Medulla oblongata (tissue), 1 donor: Measurements from ENCODE around the gene SLC36A3.
"Not testable (repeated sequence)": the region's sequence is repeated elsewhere in the genome, so short reads cannot be mapped to it uniquely, and the experiment has no call there.

Experiments used
- DNase-seq: peaks from one replicate; pipeline ENCODE4 v3.0.0-alpha.2; 2015; ENCODE audit errors: extremely low spot score

The SLC36A3 gene

DNA sequence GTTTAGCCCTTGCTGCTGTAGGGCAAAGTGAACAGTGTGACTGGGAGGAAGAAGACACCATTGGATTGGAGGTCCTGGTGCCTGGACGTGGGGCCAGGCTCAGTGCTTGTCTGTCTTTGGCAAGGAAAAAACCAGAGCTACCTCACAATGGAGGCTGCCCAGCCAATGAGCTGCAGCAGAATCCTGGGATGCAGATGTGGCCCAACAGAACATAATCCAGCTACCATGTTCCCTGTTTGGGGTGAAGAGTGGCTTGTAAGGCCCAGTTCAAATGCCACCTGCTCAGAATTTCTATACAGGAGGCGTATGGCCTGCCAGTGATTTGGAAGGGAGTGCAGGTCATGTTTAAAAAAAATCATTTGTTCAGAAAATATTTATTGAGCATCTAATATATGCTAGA, at the start of gene SLC36A3:
SLC36A3 (minus strand) TSS at position 101 of the 400 bp plus-strand sequence. CDS start 412 bp downstream, outside the sequence.
- no peak for DNase-seq

DNA sequence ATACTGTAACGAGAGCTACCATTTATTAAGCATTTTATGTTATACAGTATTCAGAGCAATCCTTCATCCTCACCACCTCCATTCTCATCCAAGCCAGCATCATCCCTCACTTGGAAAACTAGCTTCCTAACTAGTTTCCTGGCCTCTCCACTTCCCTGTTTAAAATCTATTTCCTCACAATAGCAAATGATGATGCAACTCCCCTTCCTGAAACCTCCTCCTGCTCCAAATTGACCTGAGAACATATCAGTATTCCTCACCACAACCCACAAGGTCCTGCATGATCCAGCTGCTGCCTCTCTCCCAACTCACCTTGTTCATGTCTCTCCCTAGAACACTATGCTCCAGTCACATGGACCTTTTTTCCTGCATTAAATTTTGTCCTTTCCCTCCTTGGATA, 48.1 kb upstream of the SLC36A3 start:
- no peak for DNase-seq

DNA sequence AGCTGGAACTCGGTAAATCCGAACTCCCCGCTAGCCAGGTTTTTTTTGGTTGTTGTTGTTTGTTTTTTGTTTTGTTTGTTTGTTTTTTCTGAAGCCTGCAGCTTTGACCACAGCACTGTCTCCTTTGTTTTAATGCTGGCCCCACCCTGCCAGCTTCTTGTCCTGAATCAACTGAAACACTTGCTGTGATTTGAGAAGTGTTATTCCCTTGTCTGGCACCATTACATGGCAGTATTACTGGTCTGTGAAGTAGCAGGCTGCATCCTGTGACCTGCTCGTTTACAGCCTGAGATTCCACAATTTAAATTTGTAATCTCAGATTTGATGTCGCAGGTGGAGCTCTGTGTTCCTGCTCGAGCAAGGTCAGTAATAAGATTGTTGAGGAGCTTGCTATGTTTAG, 45.2 kb upstream of the SLC36A3 start:
- DNase-seq = no peak

DNA sequence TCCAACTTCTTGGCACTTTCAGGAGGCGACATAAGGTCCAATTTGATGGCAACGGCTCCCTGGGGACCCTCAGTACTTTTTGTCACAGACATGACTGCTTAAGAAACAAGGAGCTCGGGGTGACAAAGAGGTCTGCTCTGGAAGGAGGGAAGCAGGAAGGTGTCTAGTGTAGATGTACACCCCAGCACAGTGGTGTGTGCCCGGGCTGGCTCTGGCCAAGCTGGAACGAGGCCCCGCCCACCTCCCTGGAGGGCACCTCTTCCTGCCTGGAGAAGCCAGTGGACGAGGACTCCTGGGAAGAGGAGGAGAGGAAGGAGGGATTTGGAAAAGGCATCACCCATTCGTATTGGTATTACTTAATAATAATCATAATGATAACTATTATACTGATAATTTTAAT, 43.8 kb upstream of the SLC36A3 start, which contains the start of gene SLC36A2:
SLC36A2 (minus strand) TSS at position 191 of the 400 bp plus-strand sequence; CDS start at position 92, 99 bp downstream.
- no peak for DNase-seq

DNA sequence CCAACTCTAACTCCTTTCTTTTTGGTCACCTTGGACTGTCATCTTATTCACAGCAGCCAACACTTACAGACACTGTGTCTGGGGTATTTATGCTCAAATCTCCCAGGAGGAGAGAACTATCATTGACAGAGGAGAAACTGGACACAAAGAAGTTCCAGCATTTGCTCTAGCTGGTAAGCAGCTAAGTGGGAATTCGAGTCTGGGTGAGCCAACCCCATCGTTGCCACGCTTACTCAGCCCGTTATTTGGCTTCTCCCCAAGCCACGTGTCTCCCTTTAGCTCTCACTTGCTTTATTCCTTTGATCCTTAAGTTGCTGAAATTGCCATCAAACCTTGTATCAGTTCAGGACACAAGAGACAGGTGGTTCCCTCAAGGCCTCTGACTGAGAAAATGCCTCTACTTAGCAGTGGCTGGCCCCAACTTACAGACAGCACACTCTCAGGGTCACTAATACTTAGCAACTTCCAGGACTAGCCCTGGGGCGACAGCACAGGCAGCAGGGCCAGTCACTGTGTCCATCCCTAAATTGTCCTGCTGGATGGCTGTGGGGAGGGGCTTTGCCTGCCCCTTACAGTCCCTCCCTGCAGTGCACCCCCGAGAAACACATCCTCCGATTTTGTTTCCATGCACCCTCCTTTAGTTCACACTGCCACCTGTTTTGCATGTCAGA, 42.4 kb upstream of the SLC36A3 start:
- DNase-seq = no peak

DNA sequence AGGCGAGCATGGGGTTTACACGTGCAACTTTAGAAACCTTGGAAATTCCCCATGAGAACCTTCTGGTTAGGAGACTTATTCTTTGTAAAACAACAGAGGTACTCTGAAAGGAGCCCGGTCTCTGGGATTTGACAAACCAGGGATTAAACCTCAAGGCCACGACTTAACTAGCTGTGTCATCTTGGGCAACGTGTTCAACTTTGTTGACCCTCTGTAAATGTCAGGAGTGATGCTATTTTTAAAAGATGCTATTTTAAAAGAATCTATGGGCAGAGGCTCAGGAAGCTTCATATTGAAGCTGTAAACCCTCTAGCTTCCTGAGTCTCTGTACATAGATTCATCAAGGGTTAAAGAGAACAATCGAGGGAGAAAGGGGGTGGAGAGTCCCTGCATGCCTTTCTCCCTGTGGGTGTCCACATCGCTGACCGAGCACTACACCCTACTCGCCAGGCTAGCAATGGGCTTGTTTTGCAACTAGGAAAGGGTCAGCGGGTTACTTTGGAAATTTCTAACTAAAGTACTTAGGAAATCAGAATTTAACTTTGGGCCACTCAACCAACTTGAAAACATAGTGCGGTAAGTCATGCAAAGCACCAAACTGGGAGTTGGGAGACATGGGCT, 41.7 kb upstream of the SLC36A3 start:
- no peak for DNase-seq

DNA sequence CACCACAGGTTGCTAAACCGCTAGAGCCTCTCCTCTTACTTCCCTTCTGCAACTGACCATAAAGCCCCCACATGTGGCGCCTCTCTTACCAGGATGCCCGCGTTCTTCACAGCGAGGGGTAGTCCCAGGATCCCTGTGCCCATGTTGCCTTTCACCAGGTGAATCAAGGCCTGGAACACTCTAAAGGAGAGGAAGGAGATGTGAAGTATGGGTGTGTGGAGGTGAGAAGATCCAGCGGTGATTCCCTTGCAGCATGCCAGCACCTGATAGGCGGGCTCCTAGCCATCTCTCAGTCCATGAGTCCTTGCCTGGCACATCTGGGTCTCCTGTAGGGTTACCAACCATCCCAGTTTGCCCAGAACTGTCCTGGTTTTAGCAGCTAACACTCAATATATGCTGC, 40.5 kb upstream of the SLC36A3 start:
- no peak for DNase-seq

DNA sequence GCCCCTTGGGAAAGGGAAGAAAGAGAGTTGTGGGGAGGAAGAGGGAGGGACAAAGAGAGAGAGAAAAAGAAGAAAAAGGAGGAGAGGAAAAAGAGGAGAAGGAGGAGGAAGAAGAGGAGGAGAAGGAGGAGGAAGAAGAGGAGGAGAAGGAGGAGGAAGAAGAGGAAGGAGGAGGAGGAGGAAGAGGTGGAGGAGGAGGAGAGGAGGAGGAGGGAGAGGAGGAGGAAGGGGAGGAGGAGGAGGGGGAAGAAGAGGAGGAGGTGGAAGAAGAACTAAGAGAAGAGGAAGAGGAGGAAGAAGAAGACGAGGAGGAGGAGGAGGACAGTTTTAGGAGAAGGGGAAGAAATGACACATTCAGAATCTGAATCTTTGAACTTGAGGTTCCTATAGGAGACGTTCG, 36.4 kb upstream of the SLC36A3 start:
- no peak for DNase-seq

DNA sequence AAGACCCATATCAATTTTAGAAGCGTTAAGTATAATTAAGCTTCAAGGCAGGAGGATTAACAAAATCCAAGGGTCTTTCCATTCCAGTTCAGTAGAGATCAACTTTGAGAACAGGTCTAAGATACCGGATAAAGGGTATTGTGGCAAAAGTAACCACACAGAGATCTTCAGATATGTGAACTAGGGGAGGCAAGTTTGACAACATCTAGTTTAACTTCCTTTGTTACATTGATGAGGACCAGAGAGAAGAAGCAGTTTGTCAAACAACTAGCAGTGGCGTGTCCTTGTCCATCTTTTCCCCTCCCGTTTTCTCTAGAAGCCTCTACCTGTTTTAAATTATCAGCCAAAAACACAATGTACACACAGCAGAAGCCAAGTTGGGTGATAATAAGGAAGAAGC, 35.2 kb upstream of the SLC36A3 start:
- DNase-seq = no peak

DNA sequence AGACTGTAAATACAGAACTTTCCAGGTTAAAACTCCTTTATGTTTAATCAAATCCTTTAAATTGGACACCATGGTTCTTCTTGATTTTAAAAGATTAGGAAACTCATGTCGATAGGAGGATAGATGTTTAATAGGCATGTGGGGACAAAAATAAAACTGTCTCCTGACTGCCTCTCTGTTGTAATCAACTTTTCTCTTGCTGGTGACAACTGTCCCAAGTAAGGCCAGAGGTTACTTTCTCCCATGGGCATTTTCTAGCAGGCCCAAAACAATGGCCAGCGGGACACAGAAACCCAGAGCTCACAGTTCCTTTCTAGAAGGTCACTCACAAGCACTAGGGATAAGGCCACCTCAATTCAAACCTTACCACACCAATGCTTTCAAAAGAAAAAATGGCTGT, 29.3 kb upstream of the SLC36A3 start:
- DNase-seq = no peak

DNA sequence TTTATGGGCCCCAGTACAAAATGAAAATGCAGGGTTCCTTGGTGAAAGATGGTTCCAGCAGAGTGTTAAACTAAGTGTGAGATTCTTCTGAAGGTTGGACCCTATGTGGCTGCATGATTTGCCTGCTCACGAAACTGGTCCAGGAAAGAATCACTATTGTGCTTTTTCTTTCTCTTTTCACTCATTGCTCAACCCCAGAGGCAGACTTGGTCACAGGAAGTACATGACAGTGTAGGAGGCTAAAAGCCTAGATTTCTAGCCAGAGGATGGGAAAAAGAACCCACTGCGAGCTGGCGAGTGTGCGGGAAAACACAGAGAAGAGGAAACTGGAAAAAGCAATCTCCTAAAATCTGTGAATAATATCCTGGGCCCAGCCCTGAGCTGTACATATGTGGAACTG, 25.2 kb upstream of the SLC36A3 start:
- no peak for DNase-seq

DNA sequence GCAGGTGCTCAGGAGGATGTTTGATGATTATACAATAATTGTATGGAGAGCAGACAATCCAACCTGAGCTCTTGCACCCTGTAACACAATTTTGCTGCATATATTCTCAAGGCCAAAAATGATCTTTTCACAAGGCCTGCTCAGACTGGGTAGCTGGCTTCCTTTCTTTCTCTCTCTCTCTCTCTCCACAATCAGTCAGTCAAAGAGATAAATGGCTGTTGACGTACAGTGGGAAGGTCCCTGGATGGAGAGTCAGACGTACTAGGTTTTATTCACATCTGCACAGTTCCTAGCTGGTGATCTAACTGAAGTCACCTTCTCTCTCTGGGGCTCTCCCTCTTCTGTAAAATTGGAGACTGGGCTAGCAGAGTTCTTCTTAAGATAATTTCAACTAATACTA, 24.0 kb upstream of the SLC36A3 start:
- DNase-seq = no peak

DNA sequence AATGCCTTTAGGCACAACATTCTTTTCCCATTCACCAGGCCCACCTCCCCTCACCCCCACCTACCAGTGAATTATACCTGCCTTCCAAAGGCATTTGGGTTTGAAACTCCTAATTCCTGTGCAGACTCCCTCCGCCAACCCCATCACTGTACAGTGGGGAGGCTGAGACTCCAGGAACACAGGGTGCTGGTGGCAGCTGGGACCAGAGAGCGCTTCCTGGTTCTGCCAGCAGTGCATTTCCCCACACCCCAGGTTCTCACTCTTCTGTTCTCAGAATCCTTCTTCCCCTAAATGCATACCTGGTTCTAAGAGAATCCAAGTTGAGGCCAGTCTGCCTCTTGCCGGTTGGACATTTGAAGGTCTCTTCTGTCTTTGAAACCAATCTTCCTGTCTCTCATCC, 22.7 kb upstream of the SLC36A3 start:
- no peak for DNase-seq

DNA sequence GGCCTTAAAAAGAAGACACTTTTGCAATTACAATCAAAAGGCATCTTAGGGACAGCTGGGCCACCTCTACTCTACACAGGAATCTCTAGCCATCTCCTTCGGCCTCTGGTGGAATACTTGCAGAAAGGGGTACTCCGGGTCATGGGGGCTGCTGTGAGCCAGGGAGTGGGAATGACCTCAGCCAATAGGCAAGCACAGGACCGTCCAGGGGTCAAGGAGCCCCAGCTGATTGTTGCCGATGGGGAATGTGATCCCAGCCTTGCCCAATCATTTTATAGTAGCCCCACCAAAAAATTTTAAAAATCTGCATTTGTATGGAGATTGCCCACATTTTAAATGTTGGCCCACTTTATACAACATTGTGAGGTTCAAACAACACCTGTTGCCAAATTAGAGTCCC, 16.9 kb upstream of the SLC36A3 start:
- no peak for DNase-seq

DNA sequence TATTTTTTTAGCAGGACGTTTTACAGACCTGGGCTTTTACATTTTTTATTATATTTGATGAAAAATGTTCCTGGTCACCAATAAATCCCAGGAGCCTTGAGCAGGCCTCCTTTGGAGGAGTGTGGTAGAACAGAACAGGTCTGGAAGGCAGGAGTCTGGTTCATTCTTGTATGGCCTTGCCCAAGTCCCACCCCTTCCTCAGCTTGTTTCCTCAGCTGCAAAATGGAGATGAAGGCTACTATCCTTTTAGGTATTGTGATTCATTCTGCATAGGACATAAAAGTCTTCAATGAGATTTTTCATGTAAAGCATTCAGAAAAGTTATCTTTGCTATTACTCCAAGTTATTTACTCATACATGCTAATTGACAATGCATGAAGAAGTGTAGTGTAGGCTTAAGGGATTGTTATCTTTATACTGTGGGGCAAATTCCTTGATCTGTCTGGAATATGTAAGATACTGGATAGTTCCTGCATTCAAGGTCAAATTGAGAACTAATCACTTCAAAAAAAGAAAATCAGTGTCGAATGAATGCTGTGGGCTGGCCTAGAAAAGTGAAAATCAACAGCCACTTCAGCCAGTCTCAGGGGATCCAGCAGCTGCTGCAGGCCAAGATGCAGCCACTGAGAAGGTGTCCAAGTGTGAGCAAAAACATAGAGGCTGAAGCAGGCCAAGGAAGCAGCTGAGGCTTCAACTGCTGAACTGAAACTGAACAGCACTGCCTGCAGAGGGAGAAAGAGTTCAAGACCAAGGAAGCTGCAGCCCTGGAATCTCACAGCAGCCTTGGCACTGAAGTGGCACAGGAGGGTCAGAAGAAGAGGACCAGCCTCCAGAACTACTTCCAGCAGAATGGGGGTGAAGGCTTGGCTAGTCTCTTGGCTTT, 15.5 kb upstream of the SLC36A3 start:
- peak; percentile 58 for DNase-seq

DNA sequence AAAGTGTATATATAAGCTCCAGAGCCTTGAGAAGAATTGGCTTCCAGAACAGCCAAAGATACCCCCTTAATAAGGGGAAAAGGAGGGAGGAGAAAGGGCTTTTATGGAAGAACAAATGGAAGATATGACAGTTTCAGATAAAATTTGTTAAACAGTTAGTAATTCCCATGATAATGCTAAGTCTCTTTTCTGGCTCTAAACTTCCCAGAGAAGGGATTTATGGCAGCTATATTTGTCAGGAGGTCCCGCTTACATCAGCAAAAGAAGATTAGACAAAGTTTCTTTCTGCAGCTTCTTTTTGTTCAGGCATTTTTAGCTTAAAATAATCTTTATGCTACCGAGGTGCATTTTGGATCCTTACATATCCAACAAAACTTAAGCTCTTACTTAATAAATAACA, 14.3 kb upstream of the SLC36A3 start:
- DNase-seq = no peak

DNA sequence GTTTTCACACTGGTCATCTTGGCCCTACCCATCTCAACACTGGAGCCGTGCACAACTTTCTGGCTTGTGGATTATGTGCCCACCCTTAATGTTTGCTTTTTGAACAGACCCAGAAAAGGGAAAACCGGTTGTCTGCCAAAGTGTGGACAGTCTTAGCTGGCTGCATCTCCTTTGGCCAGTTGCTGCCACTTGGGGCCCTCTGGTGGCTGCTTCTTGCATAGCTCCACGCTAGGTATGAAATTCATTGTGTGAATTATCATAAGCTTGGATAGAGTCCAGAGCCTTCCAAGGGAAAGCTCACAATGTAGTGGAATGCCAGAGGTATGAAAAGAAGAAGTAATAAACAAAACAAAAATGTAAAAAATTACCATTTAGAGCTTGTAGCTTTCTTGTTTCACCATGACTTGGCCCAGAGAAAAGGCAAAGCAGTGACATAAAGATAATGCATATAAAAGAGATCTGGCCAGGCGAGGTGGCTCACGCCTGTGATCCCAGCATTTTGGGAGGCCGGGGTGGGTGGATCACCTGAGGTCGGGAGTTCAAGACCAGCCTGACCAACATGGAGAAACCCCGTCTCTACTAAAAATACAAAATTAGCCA, 12.5 kb upstream of the SLC36A3 start:
- DNase-seq = peak; percentile 60

DNA sequence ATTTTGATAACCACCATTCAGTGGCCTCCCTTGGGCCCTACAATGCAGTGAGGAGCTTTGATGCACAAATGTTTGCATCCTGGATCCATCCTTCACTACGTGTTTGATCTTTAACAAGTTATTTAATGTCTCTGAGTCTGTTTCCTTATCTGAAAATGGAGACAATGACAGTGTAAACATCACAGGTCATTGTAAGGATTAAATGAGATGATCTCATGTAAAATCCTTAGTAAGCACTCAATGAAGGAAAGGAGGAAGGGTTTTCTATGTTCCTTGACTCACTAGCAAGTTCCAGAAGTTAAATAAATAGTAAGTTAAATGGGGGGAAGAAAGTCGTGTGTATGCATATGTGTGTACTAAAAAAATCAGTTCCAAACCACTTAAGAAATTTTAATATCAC, 9.8 kb upstream of the SLC36A3 start:
- DNase-seq = no peak

DNA sequence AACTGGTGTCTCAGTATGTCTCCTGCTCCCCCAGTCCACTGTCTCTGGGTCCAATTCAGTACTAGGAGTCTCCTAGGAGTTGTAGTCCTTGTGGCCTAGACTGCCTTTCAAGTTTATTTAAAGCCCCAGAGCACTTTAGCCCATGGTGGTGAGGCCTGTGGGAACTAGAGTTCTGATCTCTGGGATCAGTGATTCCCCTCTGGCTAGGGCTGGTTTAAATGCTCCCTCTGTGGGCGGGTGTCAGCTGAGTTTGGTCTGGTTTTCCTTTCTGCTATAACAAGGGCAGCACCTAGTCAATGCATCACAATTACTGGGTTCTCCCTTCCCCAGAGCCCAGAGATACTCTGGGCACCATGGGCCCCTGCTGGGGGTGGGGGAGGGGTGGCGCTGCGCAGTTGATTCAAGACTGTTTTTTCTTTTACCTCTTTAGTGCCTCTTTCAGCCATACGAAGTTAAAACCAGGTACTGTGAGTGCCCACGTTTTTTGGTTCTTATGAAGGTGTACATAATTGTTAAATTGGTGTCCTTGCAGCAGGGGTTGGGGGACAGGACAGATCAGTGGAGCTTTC, 9.3 kb upstream of the SLC36A3 start:
- no peak for DNase-seq

DNA sequence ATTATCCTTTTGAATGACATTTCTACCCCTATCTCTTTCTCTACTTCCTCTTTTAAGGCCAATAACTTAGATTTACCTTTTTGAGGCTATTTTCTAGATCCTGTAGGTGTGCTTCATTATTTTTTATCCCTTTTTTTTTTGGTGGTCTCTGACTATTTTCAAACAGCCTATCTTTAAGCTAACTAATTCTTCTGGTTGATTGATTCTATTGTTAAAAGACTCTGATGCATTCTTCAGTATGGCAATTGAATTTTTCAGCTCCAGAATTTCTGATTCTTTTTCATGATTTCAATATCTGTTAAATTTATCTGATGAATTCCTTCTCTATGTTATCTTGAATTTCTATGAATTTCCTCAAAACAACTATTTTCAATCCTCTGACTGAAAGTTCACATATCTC, 7.4 kb upstream of the SLC36A3 start:
- DNase-seq = no peak

DNA sequence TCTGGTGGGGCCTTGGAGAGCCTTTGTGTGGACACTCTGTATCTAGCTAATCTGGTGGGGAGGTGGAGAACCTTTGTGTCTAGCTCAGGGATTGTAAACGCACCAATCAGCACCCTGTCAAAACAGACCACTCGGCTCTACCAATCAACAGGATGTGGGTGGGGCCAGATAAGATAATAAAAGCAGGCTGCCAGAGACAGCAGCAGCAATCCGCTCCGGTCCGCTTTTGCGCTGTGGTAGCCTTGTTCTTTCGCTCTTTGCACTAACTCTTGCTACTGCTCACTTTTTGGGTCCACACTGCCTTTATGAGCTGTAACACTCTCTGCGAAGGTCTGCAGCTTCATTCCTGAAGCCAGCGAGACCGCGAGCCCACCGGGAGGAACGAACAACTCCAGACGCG, 6.3 kb upstream of the SLC36A3 start:
- not testable (repeated sequence) for DNase-seq

DNA sequence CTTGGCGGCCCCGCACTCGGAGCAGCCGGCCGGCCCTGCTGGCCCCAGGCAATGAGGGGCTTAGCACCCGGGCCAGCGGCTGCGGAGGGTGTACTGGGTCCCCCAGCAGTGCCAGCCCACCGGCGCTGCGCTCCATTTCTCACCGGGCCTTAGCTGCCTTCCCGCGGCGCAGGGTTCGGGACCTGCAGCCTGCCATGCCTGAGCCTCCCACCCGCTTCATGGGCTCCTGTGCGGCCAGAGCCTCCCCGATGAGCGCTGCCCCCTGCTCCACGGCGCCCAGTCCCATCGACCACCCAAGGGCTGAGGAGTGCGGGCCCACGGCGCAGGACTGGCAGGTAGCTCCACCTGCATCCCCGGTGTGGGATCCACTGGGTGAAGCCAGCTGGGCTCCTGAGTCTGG, 5.7 kb upstream of the SLC36A3 start:
- DNase-seq = not testable (repeated sequence)
